HepG2 (cell line): ENCODE data around the gene TEX101. TPM values are rescaled to one million over a fixed set of nuclear protein-coding genes. Genes with fewer than 3 reads are reported as not detected.

Experiments used
- ATAC-seq: fragments of 200-7000 bp; cut with Tn5 transposase; 3 replicates; pipeline ENCODE4 v1.9.1; 2020; ENCODE audit warnings: mild to moderate bottlenecking, moderate library complexity
- BruUV-seq: library from RNA; stranded (reverse); fragments of 400-500 nt; replicated peaks from 2 replicates; lab custom pipeline; 2021; lab: Mats Ljungman, UMichigan
- CTCF ChIA-PET: fragments of 300-600 bp; formaldehyde crosslinking; extraction: SDS; loops from one replicate; lab custom pipeline; 2021; ENCODE audit warnings: low total read pairs, inconsistent platforms, low intra/inter-chr PET ratio; lab: Yijun Ruan, JAX
- POLR2A ChIA-PET: fragments of 350-600 bp; sonication (Branson Sonifier 250); formaldehyde crosslinking; loops from one replicate; lab custom pipeline; 2020; ENCODE audit warnings: antibody characterized with exemption, inconsistent platforms; lab: Yijun Ruan, JAX
- DNase-seq: peaks from one replicate; pipeline ENCODE4 v3.0.0-alpha.2; 2015; ENCODE audit warnings: low spot score
- FAIRE-seq: peaks from 3 replicates; lab custom pipeline; 2011; peaks lifted over from hg19 to GRCh38; lab: Jason Lieb, UNC
- H2AFZ ChIP-seq: one replicate; pipeline ENCODE4 v1.6.1; 2011; ENCODE audit warnings: low read length, inconsistent platforms
- H3K27ac ChIP-seq: fragments of 300-600 bp; 3 replicates; pipeline ENCODE4 v1.8.0; 2011; ENCODE audit warnings: mixed run types, mild to moderate bottlenecking, mixed read lengths, low read length, inconsistent platforms; ENCODE audit not compliant: insufficient read depth; ENCODE audit errors: extremely low read length
- H3K27me3 ChIP-seq, 2 experiments: fragments of 200-600 bp in 1 of 2; 2 replicates in 1 of 2; 3 replicates in 1 of 2; pipeline versions ENCODE4 v1.6.0 to v1.8.0; 2011; ENCODE audit warnings: low read length in 2 of 2, mild to moderate bottlenecking in 2 of 2, moderate library complexity in 2 of 2, inconsistent platforms in 1 of 2; ENCODE audit not compliant: insufficient read depth in 2 of 2, control insufficient read depth in 1 of 2
- H3K36me3 ChIP-seq, 2 experiments: fragments of 200-600 bp in 1 of 2; replicated peaks in 1 of 2; 2 replicates in 1 of 2; 3 replicates in 1 of 2; pipeline versions ENCODE4 v1.5.1 to v1.8.0; 2011; ENCODE audit warnings: low read length in 2 of 2, inconsistent platforms in 1 of 2; ENCODE audit not compliant: insufficient read depth in 2 of 2, control insufficient read depth in 1 of 2
- H3K4me1 ChIP-seq: 2 replicates; pipeline ENCODE4 v1.5.1; 2012; ENCODE audit warnings: low read length, inconsistent platforms; ENCODE audit not compliant: insufficient read depth
- H3K4me2 ChIP-seq: 2 replicates; pipeline ENCODE4 v1.6.0; 2011; ENCODE audit warnings: low read depth, low read length, inconsistent platforms
- H3K4me3 ChIP-seq, 3 experiments: fragments of 200-600 bp in 1 of 3; sonication (generic), shearing (Covaris generic) in 1 of 3; replicated peaks in 1 of 3; 2 replicates each; pipeline ENCODE4 v1.5.1; 2011 to 2016; ENCODE audit warnings: low read length in 3 of 3, inconsistent platforms in 2 of 3, low read depth in 2 of 3, mild to moderate bottlenecking in 2 of 3, control low read depth in 1 of 3, mixed read lengths in 1 of 3; ENCODE audit not compliant: insufficient read depth in 1 of 3
- H3K79me2 ChIP-seq: one replicate; pipeline ENCODE4 v1.6.1; 2011; ENCODE audit warnings: low read length, inconsistent platforms; ENCODE audit not compliant: insufficient read depth
- H3K9ac ChIP-seq: 2 replicates; pipeline ENCODE4 v1.6.0; 2011; ENCODE audit warnings: mild to moderate bottlenecking, low read depth, low read length, inconsistent platforms; ENCODE audit not compliant: insufficient read depth
- H3K9me3 ChIP-seq: 2 replicates; pipeline ENCODE4 v1.5.1; 2012; ENCODE audit warnings: mild to moderate bottlenecking, low read length
- H4K20me1 ChIP-seq: 2 replicates; pipeline ENCODE4 v1.6.0; 2011; ENCODE audit warnings: inconsistent platforms, mild to moderate bottlenecking, low read length, moderate library complexity; ENCODE audit not compliant: insufficient read depth
- CREBL2 ChIP-seq: sonication (generic); formaldehyde crosslinking; IDR thresholded peaks from 2 replicates; pipeline ENCODE4 v1.8.1; 2023; ENCODE audit warnings: missing genetic modification reagents, mild to moderate bottlenecking, borderline replicate concordance
- EEA1 ChIP-seq: sonication (generic); formaldehyde crosslinking; IDR thresholded peaks from 2 replicates; pipeline ENCODE4 v1.5.1; 2020; ENCODE audit warnings: mild to moderate bottlenecking, missing genetic modification reagents, borderline replicate concordance
- MLLT10 ChIP-seq: sonication (generic); formaldehyde crosslinking; IDR thresholded peaks from 2 replicates; pipeline ENCODE4 v1.4.0; 2020; ENCODE audit warnings: missing genetic modification reagents
- ONECUT2 ChIP-seq: sonication (generic); formaldehyde crosslinking; IDR thresholded peaks from 2 replicates; pipeline ENCODE4 v1.4.0; 2020; ENCODE audit warnings: missing genetic modification reagents
- PAX8 ChIP-seq: sonication (generic); formaldehyde crosslinking; IDR thresholded peaks from 2 replicates; pipeline ENCODE4 v1.8.0; 2022; ENCODE audit warnings: mild to moderate bottlenecking, missing genetic modification reagents, borderline replicate concordance
- PCBP2 ChIP-seq: fragments of 200-400 bp; formaldehyde crosslinking; optimal IDR thresholded peaks from 2 replicates; pipeline ENCODE3; 2018; ENCODE audit warnings: low read length, low read depth; ENCODE audit not compliant: poor library complexity, severe bottlenecking
- SNRNP70 ChIP-seq: fragments of 200-400 bp; formaldehyde crosslinking; IDR thresholded peaks from 2 replicates; pipeline ENCODE4 v1.6.1; 2017; ENCODE audit warnings: mild to moderate bottlenecking, low read depth, low read length, moderate library complexity
- ZNF264 ChIP-seq: sonication (generic); formaldehyde crosslinking; IDR thresholded peaks from 2 replicates; pipeline ENCODE4 v1.4.0; 2020; ENCODE audit warnings: missing genetic modification reagents
- ZNF337 ChIP-seq: sonication (generic); formaldehyde crosslinking; IDR thresholded peaks from 2 replicates; pipeline ENCODE4 v1.5.1; 2020; ENCODE audit warnings: missing genetic modification reagents, low read depth, mild to moderate bottlenecking, borderline replicate concordance
- ZNF766 ChIP-seq: sonication (generic); formaldehyde crosslinking; IDR thresholded peaks from 2 replicates; pipeline ENCODE4 v1.5.0; 2020; ENCODE audit warnings: missing genetic modification reagents, borderline replicate concordance
- WGBS: methylation state at CpG from one replicate; pipeline ENCODE4 v1.1.6; 2017; ENCODE audit warnings: low lambda C conversion rate; 5-methylcytosine and 5-hydroxymethylcytosine counted together
- in situ Hi-C: cut with HindIII; loops from 2 replicates; pipeline ENCODE4 v1.10.0; 2017; ENCODE audit warnings: low pct_unique_long_range_greater_than_20kb; ENCODE audit not compliant: extremely low pct_ligation_motif_present
- intact Hi-C: fragments of 100-400 bp; cut with micrococcal nuclease; formaldehyde crosslinking; loops from one replicate; pipeline ENCODE4 v1.10.0; 2022; ENCODE audit not compliant: unreplicated experiment
- polyA plus RNA-seq, 8 experiments: library from polyadenylated mRNA; depleted of rRNA in 3 of 8; stranded (reverse) in 7 of 8; unstranded in 1 of 8; fragments of >200 nt; fragmentation: Illumina TruSeq in 4 of 8; extraction: Trizol in 4 of 8; gene quantifications; 2 replicates each; pipeline versions ENCODE4 v1.2.1 to v1.2.3, GENCODE V29; 2011 to 2016; ENCODE audit warnings: low read depth in 4 of 8, missing spikeins in 1 of 8, mixed read lengths in 1 of 8; ENCODE audit not compliant: insufficient read depth in 1 of 8
- total RNA-seq, 5 experiments: library from RNA; depleted of rRNA; stranded (reverse); fragments of >200 nt; fragmentation: Illumina TruSeq; extraction: Trizol; gene quantifications; 2 replicates each; pipeline ENCODE4 v1.2.3, GENCODE V29; 2016; ENCODE audit warnings: low read depth in 1 of 5
- TF ChIP-seq, protein P1 (sequence below): sonication (generic); formaldehyde crosslinking; IDR thresholded peaks from 2 replicates; pipeline ENCODE4 v1.8.0; 2022; ENCODE audit warnings: mild to moderate bottlenecking, missing genetic modification reagents

The TEX101 gene
- total and polyA plus RNA-seq, 2 of the 13 experiments (the other 11 are each of a cell fraction or from before 2014, with no cell fraction given): not detected

GRCh38 chr19:43380008-43380407 lies 34.7 kb upstream of the TEX101 start:
- DNase-seq (no peak), ATAC-seq (no peak), FAIRE-seq (no peak)
- in situ Hi-C loops: no loop called here
- Histone ChIP-seq H3K36me3 (no peaks in the 10 kb centered on the region), H2AFZ (no peak overlapping the region), H3K79me2 (no peaks in the 10 kb centered on the region), H3K9me3 (no peaks in the 10 kb centered on the region), H3K4me2 (no peak overlapping the region), H3K4me1 (peaks cover 15% of the 10 kb centered on the region), H3K4me3 (no peak overlapping the region), H3K9ac (no peak overlapping the region), H3K27ac (no peak overlapping the region), H3K27me3 (no peaks in the 10 kb centered on the region), H4K20me1 (no peaks in the 10 kb centered on the region)
- no peak for TF ChIP-seq ZNF337 (CRISPR knock-in tag)
- TF ChIP-seq, protein P1, sequence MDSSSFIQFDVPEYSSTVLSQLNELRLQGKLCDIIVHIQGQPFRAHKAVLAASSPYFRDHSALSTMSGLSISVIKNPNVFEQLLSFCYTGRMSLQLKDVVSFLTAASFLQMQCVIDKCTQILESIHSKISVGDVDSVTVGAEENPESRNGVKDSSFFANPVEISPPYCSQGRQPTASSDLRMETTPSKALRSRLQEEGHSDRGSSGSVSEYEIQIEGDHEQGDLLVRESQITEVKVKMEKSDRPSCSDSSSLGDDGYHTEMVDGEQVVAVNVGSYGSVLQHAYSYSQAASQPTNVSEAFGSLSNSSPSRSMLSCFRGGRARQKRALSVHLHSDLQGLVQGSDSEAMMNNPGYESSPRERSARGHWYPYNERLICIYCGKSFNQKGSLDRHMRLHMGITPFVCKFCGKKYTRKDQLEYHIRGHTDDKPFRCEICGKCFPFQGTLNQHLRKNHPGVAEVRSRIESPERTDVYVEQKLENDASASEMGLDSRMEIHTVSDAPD (CRISPR knock-in tag): no peak
- TF ChIP-seq SNRNP70: no peak
- TF ChIP-seq CREBL2 (CRISPR knock-in tag): no peak
- no peak for TF ChIP-seq PCBP2
- TF ChIP-seq ZNF264: no peak
- no peak for TF ChIP-seq EEA1 (CRISPR knock-in tag)
- TF ChIP-seq MLLT10: no peak
- TF ChIP-seq ONECUT2 (CRISPR knock-in tag): no peak
- no peak for TF ChIP-seq ZNF766 (CRISPR knock-in tag)
- TF ChIP-seq PAX8 (CRISPR knock-in tag): no peak
- ChIA-PET POLR2A (no interaction called here), CTCF (no interaction called here)
- 18% methylated on average over 14 of the region's 14 CpGs for WGBS
- intact Hi-C loops: no loop called here
- no TSS peak for BruUV-seq
